DLD1 (cell line): ENCODE data around the gene TBK1.

Source experiments
- in situ Hi-C: cut with HindIII; loops from 2 replicates; pipeline ENCODE4 v1.10.0; 2017; ENCODE audit warnings: low sequenced_read_pairs

Gene TBK1

GRCh38 chr12:64451687-64452558 lies at the start of gene TBK1:
Gene TBK1 (plus strand): TSS chr12:64452120. CDS start chr12:64455871, 3,751 bp downstream.
- in situ Hi-C loops = no loop called here

- in situ Hi-C loops = no loop called here
Measured at GRCh38 chr12:64402181-64402580, 49.7 kb upstream of the TBK1 start.

- in situ Hi-C loops = no loop called here
Measured at GRCh38 chr12:64403707-64404469, 48.0 kb upstream of the TBK1 start, which contains the start of gene XPOT. Gene XPOT (plus strand): TSS chr12:64404392. CDS start chr12:64410036, 5,644 bp downstream.

GRCh38 chr12:64404470-64405256 lies 47.3 kb upstream of the TBK1 start:
- in situ Hi-C loops = no loop called here

DNA sequence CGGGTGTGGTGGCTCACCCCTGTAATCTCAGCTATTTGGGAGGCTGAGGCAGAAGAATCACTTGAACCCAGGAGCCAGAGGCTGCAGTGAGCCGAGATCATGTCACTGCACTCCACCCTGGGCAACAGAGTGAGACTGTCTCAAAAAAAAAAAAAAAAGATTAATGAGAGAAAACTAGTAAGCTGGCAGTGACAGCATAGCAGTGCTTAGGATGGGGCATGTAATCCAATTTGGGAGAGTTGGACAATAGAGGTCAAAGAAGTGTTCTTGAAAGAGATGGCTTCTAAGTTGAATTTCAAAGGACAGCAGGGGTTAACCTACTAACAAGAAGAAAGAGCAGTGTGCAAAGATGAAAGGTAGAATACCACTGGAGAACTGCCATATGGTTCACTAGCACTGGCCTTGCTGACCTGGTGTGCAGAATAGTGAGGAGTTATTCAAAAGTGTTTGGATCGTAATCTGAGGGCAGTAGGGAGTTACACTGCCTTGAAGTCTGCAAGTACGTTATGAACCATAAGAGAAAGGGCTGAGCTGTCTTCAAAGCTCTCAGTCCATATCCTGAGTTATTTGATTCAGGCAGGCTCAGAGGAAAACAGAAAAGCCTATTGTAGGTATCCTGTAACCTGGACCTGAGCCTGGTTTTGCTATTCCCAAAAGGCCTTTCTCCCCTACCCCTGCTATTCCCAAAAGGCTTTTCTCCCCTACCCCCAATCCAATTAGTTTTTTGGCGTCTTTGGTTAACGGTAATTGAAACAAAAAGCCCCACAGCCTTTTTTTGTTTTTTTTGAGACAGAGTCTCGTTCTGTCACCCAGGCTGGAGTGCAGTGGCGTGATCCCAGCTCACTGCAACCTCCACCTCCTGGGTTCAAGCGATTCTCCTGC lies 44.3 kb upstream of the TBK1 start:
- in situ Hi-C loops = no loop called here

DNA sequence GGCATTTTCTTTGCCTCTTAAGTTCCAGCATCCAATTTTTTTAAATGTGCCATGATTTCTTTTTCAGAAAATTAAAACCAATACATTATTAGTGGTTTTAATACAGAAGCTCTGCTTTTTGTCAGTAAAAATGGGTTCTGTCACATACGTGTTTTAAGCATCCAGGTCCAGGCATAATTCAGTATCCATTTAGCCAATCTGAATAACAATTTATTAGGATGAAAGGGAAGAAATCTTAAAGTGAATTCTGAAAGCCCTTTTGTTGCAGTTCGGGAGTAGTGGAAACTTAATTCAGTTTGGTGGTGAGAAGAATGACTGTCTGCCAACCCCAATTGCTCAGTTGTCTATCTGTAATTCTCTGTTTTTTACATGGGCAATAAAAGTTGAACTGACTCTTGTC lies 40.5 kb upstream of the TBK1 start:
- in situ Hi-C loops = no loop called here

DNA sequence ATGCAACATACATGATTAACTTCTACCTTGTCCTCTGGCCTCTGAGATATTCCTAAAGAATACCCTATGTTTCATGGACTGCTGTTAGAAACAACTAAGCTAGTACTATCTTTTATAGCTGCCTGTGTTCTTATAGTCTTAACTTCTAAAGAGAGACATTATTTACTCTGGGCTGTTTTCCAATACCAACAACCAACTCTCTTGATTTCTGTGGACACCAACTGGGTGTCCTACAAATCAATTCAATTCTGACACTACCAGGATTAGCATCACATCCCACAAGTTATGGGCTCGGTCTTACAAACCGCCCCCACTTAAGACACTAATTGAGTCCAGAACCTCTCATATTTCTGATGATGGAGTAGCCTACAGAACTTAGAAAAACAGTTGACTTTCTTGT lies 39.5 kb upstream of the TBK1 start:
- in situ Hi-C loops = no loop called here

- in situ Hi-C loops = no loop called here
Measured at GRCh38 chr12:64413884-64414283, 38.0 kb upstream of the TBK1 start.

- in situ Hi-C loops = no loop called here
Measured at GRCh38 chr12:64418209-64418608, 33.7 kb upstream of the TBK1 start.

DNA sequence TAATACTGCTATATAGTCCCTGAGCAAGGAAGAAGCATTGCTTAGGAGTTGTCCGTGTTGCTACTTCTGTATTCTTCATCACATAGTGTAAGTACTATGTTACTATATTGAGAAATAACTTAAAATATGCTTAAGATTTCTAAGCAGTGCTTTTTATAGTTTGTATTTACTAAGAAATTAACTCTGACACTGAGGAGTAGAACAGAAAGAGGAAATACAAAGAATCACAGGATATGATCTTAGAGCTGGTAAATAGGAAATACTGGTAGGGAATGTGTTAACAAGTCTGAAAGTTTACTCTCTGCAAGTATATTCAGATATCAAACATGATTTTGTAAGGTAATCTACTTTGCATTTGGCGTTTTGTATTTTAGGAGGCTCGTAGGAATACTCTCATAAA lies 32.2 kb upstream of the TBK1 start:
- in situ Hi-C loops = no loop called here

- in situ Hi-C loops = no loop called here
Measured at GRCh38 chr12:64427988-64428387, 23.9 kb upstream of the TBK1 start.

- in situ Hi-C loops = no loop called here
Measured at GRCh38 chr12:64428956-64429355, 23.0 kb upstream of the TBK1 start.

GRCh38 chr12:64430886-64431285 lies 21.0 kb upstream of the TBK1 start:
- in situ Hi-C loops = no loop called here

DNA sequence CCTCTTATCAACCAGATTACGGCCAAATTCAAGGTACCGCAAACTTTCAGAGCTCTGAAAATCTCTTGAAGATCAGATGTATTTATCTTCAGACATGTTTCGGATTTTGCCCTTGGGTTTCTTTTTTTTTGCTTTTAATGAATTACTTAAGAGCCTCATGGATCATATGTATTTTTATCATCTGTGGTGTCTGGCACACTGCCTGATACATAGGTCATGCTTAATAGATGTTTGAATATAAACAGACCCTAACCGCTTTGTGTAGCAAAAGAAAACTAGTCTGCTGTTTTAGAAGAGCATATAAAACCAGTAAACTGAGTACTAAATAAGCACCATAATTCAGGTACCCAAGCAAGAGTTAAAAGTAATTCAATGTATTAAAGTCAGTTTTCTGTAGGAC lies 20.1 kb upstream of the TBK1 start:
- in situ Hi-C loops = no loop called here

DNA sequence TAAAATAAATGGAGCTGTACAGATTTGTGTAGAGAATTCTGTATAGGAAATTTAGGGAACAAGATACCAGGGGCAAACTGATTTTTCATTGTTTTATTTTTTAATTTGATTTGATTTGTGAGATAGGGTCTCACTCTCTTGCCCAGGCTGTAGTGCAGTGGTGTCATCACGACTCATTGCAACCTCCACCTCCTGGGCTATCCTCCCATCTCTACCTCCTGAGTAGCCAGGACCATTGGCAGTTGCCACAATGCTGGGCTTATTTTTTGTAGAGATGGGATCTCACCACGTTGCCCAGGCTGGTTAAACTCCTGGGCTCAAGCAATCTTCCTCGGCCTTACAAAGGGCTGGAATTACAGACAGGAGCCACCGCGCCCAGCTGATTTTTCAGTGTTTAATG lies 18.0 kb upstream of the TBK1 start:
- in situ Hi-C loops = no loop called here

- in situ Hi-C loops = no loop called here
Measured at GRCh38 chr12:64440100-64440499, 11.8 kb upstream of the TBK1 start.

- in situ Hi-C loops = no loop called here
Measured at GRCh38 chr12:64445490-64445889, 6.4 kb upstream of the TBK1 start.

- in situ Hi-C loops = no loop called here
Measured at GRCh38 chr12:64446295-64446694, 5.6 kb upstream of the TBK1 start.

DNA sequence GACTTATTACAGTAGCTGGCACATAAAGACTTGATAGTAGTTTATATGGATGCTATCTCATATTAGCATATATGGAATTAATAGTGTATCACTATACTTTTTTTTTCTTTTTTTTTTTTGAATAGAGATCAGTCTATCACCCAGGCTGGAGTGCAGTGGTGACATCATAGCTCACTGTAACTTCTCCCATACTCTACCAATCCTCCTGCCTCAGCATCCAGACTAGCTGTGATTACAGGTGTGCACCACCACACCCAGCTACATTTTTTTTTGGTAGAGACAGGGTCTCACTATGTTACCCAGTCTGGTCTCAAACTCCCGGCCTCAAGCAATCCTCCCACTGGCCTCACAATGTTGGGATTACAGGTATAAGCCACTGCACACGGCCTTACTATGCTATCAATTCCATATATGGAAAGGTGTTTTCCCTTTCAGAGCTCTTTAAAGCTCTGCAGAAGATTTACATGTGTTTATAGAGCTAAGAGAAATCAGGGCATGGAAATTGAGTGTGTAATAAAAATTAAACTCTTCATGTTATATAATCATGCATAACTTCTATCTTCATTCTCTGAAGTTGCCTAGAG lies 1.8 kb upstream of the TBK1 start:
- in situ Hi-C loops = no loop called here
